HG03095 (cell line): ENCODE data around the gene SHB.
A peak's percentile ranks its signal among the peaks of the same experiment; 100 is the strongest.

Experiments used
- ATAC-seq: cut with Tn5 transposase; IDR thresholded peaks from one replicate; pipeline ENCODE4 v1.9.1; 2021; ENCODE audit warnings: moderate library complexity; ENCODE audit not compliant: unreplicated experiment

The SHB gene

GRCh38 chr9:37956423-37956820 is 112.6 kb downstream of the SHB start:
- no peak for ATAC-seq

GRCh38 chr9:37955781-37956422 is 113.1 kb downstream of the SHB start:
- no peak for ATAC-seq

GRCh38 chr9:37954581-37954981 is 114.4 kb downstream of the SHB start:
- peak; percentile 35 for ATAC-seq

GRCh38 chr9:37953775-37954437 is 115.1 kb downstream of the SHB start:
- ATAC-seq, result peak; percentile 71

GRCh38 chr9:37953206-37953774 is 115.7 kb downstream of the SHB start:
- ATAC-seq, result no peak

GRCh38 chr9:37952731-37953130 is 116.3 kb downstream of the SHB start:
- no peak for ATAC-seq

GRCh38 chr9:37951671-37952449 is 117.2 kb downstream of the SHB start:
- ATAC-seq, result no peak

- no peak for ATAC-seq
Observed at GRCh38 chr9:37950561-37950960, 118.5 kb downstream of the SHB start.

- ATAC-seq, result no peak
Observed at GRCh38 chr9:37949576-37949975, 119.5 kb downstream of the SHB start.

- ATAC-seq, result no peak
Observed at GRCh38 chr9:37948417-37948980, 120.5 kb downstream of the SHB start.

GRCh38 chr9:37947977-37948376 is 121.0 kb downstream of the SHB start:
- ATAC-seq, result no peak

- no peak for ATAC-seq
Observed at GRCh38 chr9:37947471-37947870, 121.6 kb downstream of the SHB start.

GRCh38 chr9:37946971-37947370 is 122.1 kb downstream of the SHB start:
- ATAC-seq, result no peak

- no peak for ATAC-seq
Observed at GRCh38 chr9:37946041-37946440, 123.0 kb downstream of the SHB start.

GRCh38 chr9:37944671-37945481 is 124.2 kb downstream of the SHB start:
- no peak for ATAC-seq

- no peak for ATAC-seq
Observed at GRCh38 chr9:37944266-37944650, 124.8 kb downstream of the SHB start.

GRCh38 chr9:37943345-37944265 is 125.4 kb downstream of the SHB start:
- no peak for ATAC-seq

- ATAC-seq, result no peak
Observed at GRCh38 chr9:37942621-37943344, 126.2 kb downstream of the SHB start.

- ATAC-seq, result no peak
Observed at GRCh38 chr9:37941253-37941652, 127.8 kb downstream of the SHB start.
